ENCODE results near the gene HAGHL.
"Not testable (repeated sequence)": the region's sequence is repeated elsewhere in the genome, so short reads cannot be mapped to it uniquely, and the experiment has no call there.

The HAGHL gene

GRCh38 chr16:772959-773358 is 46.1 kb downstream of the HAGHL start:
- Histone ChIP-seq H3K9me3 (ENCODE audit: low read length) (no peaks in the 10 kb centered on the region), H2AFZ (ENCODE audit: low read length) (no peak overlapping the region), H3K4me3 (ENCODE audit: low read depth, low read length, poor library complexity, severe bottlenecking) (no peak overlapping the region), H3K79me2 (ENCODE audit: insufficient read depth, low read length) (no peaks in the 10 kb centered on the region), H3K4me1 (ENCODE audit: insufficient read depth, low read length, severe bottlenecking) (no peaks in the 10 kb centered on the region), H3K27ac (ENCODE audit: low read depth, low read length, poor library complexity, severe bottlenecking) (no peak overlapping the region), H3K9me2 (ENCODE audit: low read depth, low read length) (no peaks in the 10 kb centered on the region), H4K20me1 (ENCODE audit: insufficient read depth, low read length) (no peaks in the 10 kb centered on the region), H3K36me3 (ENCODE audit: insufficient read depth, low read length) (no peaks in the 10 kb centered on the region), H3K9ac (ENCODE audit: low read length) (no peak overlapping the region), H3F3A (ENCODE audit: insufficient read depth, low read length) (no peaks in the 10 kb centered on the region), H3K27me3 (ENCODE audit: insufficient read depth, low read length) (no peaks in the 10 kb centered on the region; the same call in 1 of the 2 replicates), H3K4me2 (ENCODE audit: low read length) (no peak overlapping the region)
- TF ChIP-seq EZH2 (IDR thresholded peaks at IDR 0.05; ENCODE audit: borderline replicate concordance, low read length) (no peak), CTCF (IDR thresholded peaks at IDR 0.05; ENCODE audit: low read length) (no peak)

GRCh38 chr16:774086-775001 is 47.4 kb downstream of the HAGHL start:
- H3K4me2 ChIP-seq (ENCODE audit: low read length), result no peak overlapping the region
- H3K4me1 ChIP-seq (ENCODE audit: insufficient read depth, low read length, severe bottlenecking), result no peaks in the 10 kb centered on the region
- no peaks in the 10 kb centered on the region; the same call in 1 of the 2 replicates for H3K27me3 ChIP-seq (ENCODE audit: insufficient read depth, low read length)
- H3K4me3 ChIP-seq (ENCODE audit: low read depth, low read length, poor library complexity, severe bottlenecking), result no peak overlapping the region
- no peak overlapping the region for H3K9ac ChIP-seq (ENCODE audit: low read length)
- H3K79me2 ChIP-seq (ENCODE audit: insufficient read depth, low read length), result no peaks in the 10 kb centered on the region
- H3K9me3 ChIP-seq (ENCODE audit: low read length), result no peaks in the 10 kb centered on the region
- H3F3A ChIP-seq (ENCODE audit: insufficient read depth, low read length), result no peaks in the 10 kb centered on the region
- H2AFZ ChIP-seq (ENCODE audit: low read length), result no peak overlapping the region
- H3K9me2 ChIP-seq (ENCODE audit: low read depth, low read length), result no peaks in the 10 kb centered on the region
- H4K20me1 ChIP-seq (ENCODE audit: insufficient read depth, low read length), result no peaks in the 10 kb centered on the region
- TF ChIP-seq EZH2 (IDR thresholded peaks at IDR 0.05; ENCODE audit: borderline replicate concordance, low read length) (no peak), CTCF (IDR thresholded peaks at IDR 0.05; ENCODE audit: low read length) (no peak)
- no peaks in the 10 kb centered on the region for H3K36me3 ChIP-seq (ENCODE audit: insufficient read depth, low read length)
- H3K27ac ChIP-seq (ENCODE audit: low read depth, low read length, poor library complexity, severe bottlenecking), result no peak overlapping the region

GRCh38 chr16:775236-775796 is 48.4 kb downstream of the HAGHL start:
- H3K79me2 ChIP-seq (ENCODE audit: insufficient read depth, low read length), result no peaks in the 10 kb centered on the region
- H3K27me3 ChIP-seq (ENCODE audit: insufficient read depth, low read length), result no peaks in the 10 kb centered on the region; the same call in 1 of the 2 replicates
- no peaks in the 10 kb centered on the region for H3K36me3 ChIP-seq (ENCODE audit: insufficient read depth, low read length)
- no peak overlapping the region for H3K4me2 ChIP-seq (ENCODE audit: low read length)
- no peaks in the 10 kb centered on the region for H3K9me3 ChIP-seq (ENCODE audit: low read length)
- no peak overlapping the region for H3K4me3 ChIP-seq (ENCODE audit: low read depth, low read length, poor library complexity, severe bottlenecking)
- TF ChIP-seq EZH2 (IDR thresholded peaks at IDR 0.05; ENCODE audit: borderline replicate concordance, low read length) (no peak), CTCF (IDR thresholded peaks at IDR 0.05; ENCODE audit: low read length) (no peak)
- H3K27ac ChIP-seq (ENCODE audit: low read depth, low read length, poor library complexity, severe bottlenecking), result no peak overlapping the region
- H3K9me2 ChIP-seq (ENCODE audit: low read depth, low read length), result no peaks in the 10 kb centered on the region
- H2AFZ ChIP-seq (ENCODE audit: low read length), result no peak overlapping the region
- no peaks in the 10 kb centered on the region for H3K4me1 ChIP-seq (ENCODE audit: insufficient read depth, low read length, severe bottlenecking)
- no peaks in the 10 kb centered on the region for H3F3A ChIP-seq (ENCODE audit: insufficient read depth, low read length)
- no peak overlapping the region for H3K9ac ChIP-seq (ENCODE audit: low read length)
- no peaks in the 10 kb centered on the region for H4K20me1 ChIP-seq (ENCODE audit: insufficient read depth, low read length)

DNA sequence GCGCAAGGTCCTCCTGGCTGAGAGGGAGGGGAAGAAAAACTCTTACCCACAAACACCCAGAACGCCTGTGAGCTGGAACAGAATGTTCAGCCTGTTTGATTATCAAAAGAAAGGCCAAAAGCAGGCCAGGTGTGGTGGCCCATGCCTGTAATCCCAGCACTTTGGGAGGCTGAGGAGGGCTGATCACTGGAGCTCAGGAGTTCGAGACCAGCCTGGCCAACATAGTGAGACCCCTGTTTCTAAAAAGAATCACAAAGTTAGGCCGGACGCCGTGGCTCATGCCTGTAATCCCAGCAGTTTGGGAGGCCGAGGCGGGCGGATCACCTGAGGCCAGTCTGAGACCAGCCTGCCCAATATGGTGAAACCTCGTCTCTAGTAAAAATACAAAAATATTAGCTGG is 49.4 kb downstream of the HAGHL start:
- not testable (repeated sequence) for H3K36me3 ChIP-seq (ENCODE audit: insufficient read depth, low read length); H3K4me2 ChIP-seq (ENCODE audit: low read length); H3K9me2 ChIP-seq (ENCODE audit: low read depth, low read length); H3K27me3 ChIP-seq (ENCODE audit: insufficient read depth, low read length); H2AFZ ChIP-seq (ENCODE audit: low read length); H3K79me2 ChIP-seq (ENCODE audit: insufficient read depth, low read length); H3K4me1 ChIP-seq (ENCODE audit: insufficient read depth, low read length, severe bottlenecking); H3F3A ChIP-seq (ENCODE audit: insufficient read depth, low read length); H3K9ac ChIP-seq (ENCODE audit: low read length); H3K9me3 ChIP-seq (ENCODE audit: low read length); H3K4me3 ChIP-seq (ENCODE audit: low read depth, low read length, poor library complexity, severe bottlenecking); H4K20me1 ChIP-seq (ENCODE audit: insufficient read depth, low read length); H3K27ac ChIP-seq (ENCODE audit: low read depth, low read length, poor library complexity, severe bottlenecking)

Data from OCI-LY1 (cell line).